ENCODE data around the gene ASCL2. TPM values are rescaled to one million over a fixed set of nuclear protein-coding genes. Genes with fewer than 3 reads are reported as not detected.

Gene ASCL2
- total and polyA plus RNA-seq, 10 donors, result 0.68 to 3.0 (median 2.3) TPM

- no peaks in the 10 kb centered on the region for H3K27me3 ChIP-seq (replicated peaks in 1 of 7)
- peaks cover 4 to 28% (median 22%) of the 10 kb centered on the region in 8 donors for H3K9me3 ChIP-seq
- no peaks in the 10 kb centered on the region for H3K36me3 ChIP-seq
- no peak overlapping the region for H3K27ac ChIP-seq
- DNase-seq, result no peak
- H3K4me1 ChIP-seq, result no peaks in the 10 kb centered on the region
- no peak overlapping the region for H3K4me3 ChIP-seq
- 70 to 90% (median 84%) methylated on average over 2 of the region's 2 CpGs for WGBS, 5 donors
- intact Hi-C loops (cut with DNase I; ENCODE audit: low total_unique reads), result no loop called here
- no peak for TF ChIP-seq CTCF (IDR thresholded peaks at IDR 0.05 in 8 of 11, conservative IDR thresholded peaks at IDR 0.05 in 3 of 11)
These were observed 40.6 kb downstream of the ASCL2 start for GRCh38 chr11:2229713-2230297.

GRCh38 chr11:2224254-2224653 lies 46.1 kb downstream of the ASCL2 start:
- peaks cover 0 to 10% (median 0%) of the 10 kb centered on the region in 7 donors for H3K27me3 ChIP-seq (replicated peaks in 1 of 7)
- no peak for DNase-seq
- H3K4me3 ChIP-seq, result no peak overlapping the region
- TF ChIP-seq POLR2A (IDR thresholded peaks at IDR 0.05) (no peak), CTCF (IDR thresholded peaks at IDR 0.05 in 8 of 11, conservative IDR thresholded peaks at IDR 0.05 in 3 of 11) (no peak), POLR2AphosphoS5 (IDR thresholded peaks at IDR 0.05) (no peak)
- no peak overlapping the region for H3K27ac ChIP-seq
- no peaks in the 10 kb centered on the region for H3K4me1 ChIP-seq
- peaks cover 0 to 22% (median 13%) of the 10 kb centered on the region in 8 donors for H3K9me3 ChIP-seq
- WGBS, 5 donors, result 91 to 100% (median 97%) methylated on average over 1 of the region's 1 CpG
- no peaks in the 10 kb centered on the region for H3K36me3 ChIP-seq
- intact Hi-C loops (cut with DNase I; ENCODE audit: low total_unique reads), result no loop called here

- TF ChIP-seq POLR2AphosphoS5 (IDR thresholded peaks at IDR 0.05) (no peak), POLR2A (IDR thresholded peaks at IDR 0.05) (no peak), CTCF (IDR thresholded peaks at IDR 0.05 in 8 of 11, conservative IDR thresholded peaks at IDR 0.05 in 3 of 11) (no peak)
- DNase-seq, result no peak
These were observed 47.1 kb downstream of the ASCL2 start for GRCh38 chr11:2223153-2223794.

GRCh38 chr11:2222451-2222850 lies 47.9 kb downstream of the ASCL2 start:
- Histone ChIP-seq H3K27ac (no peak overlapping the region), H3K9me3 (peaks cover 0 to 13% (median 8%) of the 10 kb centered on the region in 8 donors), H3K36me3 (no peaks in the 10 kb centered on the region), H3K27me3 (replicated peaks in 1 of 7) (peaks cover 0 to 15% (median 0%) of the 10 kb centered on the region in 7 donors), H3K4me3 (no peak overlapping the region), H3K4me1 (no peaks in the 10 kb centered on the region)
- DNase-seq, result no peak
- 75 to 87% (median 85%) methylated on average over 4 of the region's 4 CpGs for WGBS, 5 donors
- TF ChIP-seq POLR2AphosphoS5 (IDR thresholded peaks at IDR 0.05), result no peak
- TF ChIP-seq CTCF (IDR thresholded peaks at IDR 0.05 in 8 of 11, conservative IDR thresholded peaks at IDR 0.05 in 3 of 11), result no peak
- no peak for TF ChIP-seq POLR2A (IDR thresholded peaks at IDR 0.05)
- intact Hi-C loops (cut with DNase I; ENCODE audit: low total_unique reads), result no loop called here

More at GRCh38 chr11:2223153-2223794, 47.1 kb downstream of the ASCL2 start:
- intact Hi-C loops (cut with DNase I; ENCODE audit: low total_unique reads), result no loop called here
- Histone ChIP-seq H3K27ac (no peak overlapping the region), H3K36me3 (no peaks in the 10 kb centered on the region), H3K4me3 (no peak overlapping the region), H3K9me3 (peaks cover 0 to 13% (median 8%) of the 10 kb centered on the region in 8 donors), H3K27me3 (replicated peaks in 1 of 7) (peaks cover 0 to 10% (median 0%) of the 10 kb centered on the region in 7 donors), H3K4me1 (no peaks in the 10 kb centered on the region)
- 63 to 70% (median 69%) methylated on average over 5 of the region's 5 CpGs for WGBS, 5 donors

All from spleen (tissue), 11 donors.